Measurements from ENCODE around the gene GNG14.

Gene GNG14

GRCh38 chr19:12727745-12728433, 40.1 kb downstream of the GNG14 start:
- DNase-seq = no peak

- DNase-seq = no peak
Observed at GRCh38 chr19:12730064-12730463, 42.3 kb downstream of the GNG14 start.

- no peak for DNase-seq
Observed at GRCh38 chr19:12731337-12731736, 43.5 kb downstream of the GNG14 start.

GRCh38 chr19:12733369-12734214, 45.8 kb downstream of the GNG14 start:
- peak in 1 of 2 experiments; percentile 21 for DNase-seq

GRCh38 chr19:12736995-12737834, 49.4 kb downstream of the GNG14 start, which contains the start of gene GET3:
TSS of gene GET3 (plus strand) at chr19:12737497. CDS start at chr19:12737506, 9 bp downstream.
- peak; percentile 97 to 100 for DNase-seq

- DNase-seq = no peak
Observed at GRCh38 chr19:12737835-12738351, 50.1 kb downstream of the GNG14 start.

Measured in NCI-H526 (cell line).